Astrocyte of the spinal cord (primary cell): ENCODE measurements around the gene ARID4A.
A peak's percentile ranks its signal among the peaks of the same experiment; 100 is the strongest.

Source experiments
- DNase-seq: peaks from one replicate; pipeline ENCODE4 v3.0.0; 2011; ENCODE audit warnings: low read depth, low spot score
- H3K4me3 ChIP-seq: 2 replicates; pipeline ENCODE4 v1.5.1; 2011; ENCODE audit warnings: low read depth, mild to moderate bottlenecking, low read length, moderate library complexity
- CTCF ChIP-seq: IDR thresholded peaks from 2 replicates; pipeline ENCODE4 v1.5.1; 2012; ENCODE audit warnings: low read depth, mild to moderate bottlenecking, low read length, inconsistent platforms
- in situ Hi-C: cut with HindIII; loops from 2 replicates; pipeline ENCODE4 v1.10.0; 2017; ENCODE audit warnings: low sequenced_read_pairs

Gene ARID4A

GRCh38 chr14:58368956-58369355 lies 70.6 kb downstream of the ARID4A start:
- no peak overlapping the region for H3K4me3 ChIP-seq
- in situ Hi-C loops: no loop called here
- no peak for TF ChIP-seq CTCF
- no peak for DNase-seq

- no peak for DNase-seq
- in situ Hi-C loops: no loop called here
- no peak for TF ChIP-seq CTCF
- H3K4me3 ChIP-seq: no peak overlapping the region
Observed at GRCh38 chr14:58376791-58377190, 78.4 kb downstream of the ARID4A start.

- in situ Hi-C loops: no loop called here
- no peak overlapping the region for H3K4me3 ChIP-seq
- DNase-seq: no peak
- no peak for TF ChIP-seq CTCF
Observed at GRCh38 chr14:58390830-58391229, 92.5 kb downstream of the ARID4A start.

- in situ Hi-C loops: no loop called here
- TF ChIP-seq CTCF: no peak
- H3K4me3 ChIP-seq: peak overlapping the region; percentile 35
- no peak for DNase-seq
Observed at GRCh38 chr14:58395562-58395811, 97.1 kb downstream of the ARID4A start.

GRCh38 chr14:58395812-58396788 lies 97.7 kb downstream of the ARID4A start, which contains the start of gene TOMM20L:
Gene TOMM20L (plus strand): TSS chr14:58395930. CDS start chr14:58395958, 28 bp downstream.
- DNase-seq: peak; percentile 55
- peak within 1 kb of the TSS; percentile 35 for H3K4me3 ChIP-seq
- in situ Hi-C loops: no loop called here
- peak; percentile 46 for TF ChIP-seq CTCF

GRCh38 chr14:58397156-58397555 lies 98.8 kb downstream of the ARID4A start:
- in situ Hi-C loops: no loop called here
- no peak for TF ChIP-seq CTCF
- DNase-seq: no peak
- H3K4me3 ChIP-seq: no peak overlapping the region
